GM03348 (cell line): ENCODE measurements around the gene PTTG1IP.

Experiments used
- DNase-seq: peaks from one replicate; pipeline ENCODE4 v3.0.0; 2012; ENCODE audit warnings: low spot score

Gene PTTG1IP

DNA sequence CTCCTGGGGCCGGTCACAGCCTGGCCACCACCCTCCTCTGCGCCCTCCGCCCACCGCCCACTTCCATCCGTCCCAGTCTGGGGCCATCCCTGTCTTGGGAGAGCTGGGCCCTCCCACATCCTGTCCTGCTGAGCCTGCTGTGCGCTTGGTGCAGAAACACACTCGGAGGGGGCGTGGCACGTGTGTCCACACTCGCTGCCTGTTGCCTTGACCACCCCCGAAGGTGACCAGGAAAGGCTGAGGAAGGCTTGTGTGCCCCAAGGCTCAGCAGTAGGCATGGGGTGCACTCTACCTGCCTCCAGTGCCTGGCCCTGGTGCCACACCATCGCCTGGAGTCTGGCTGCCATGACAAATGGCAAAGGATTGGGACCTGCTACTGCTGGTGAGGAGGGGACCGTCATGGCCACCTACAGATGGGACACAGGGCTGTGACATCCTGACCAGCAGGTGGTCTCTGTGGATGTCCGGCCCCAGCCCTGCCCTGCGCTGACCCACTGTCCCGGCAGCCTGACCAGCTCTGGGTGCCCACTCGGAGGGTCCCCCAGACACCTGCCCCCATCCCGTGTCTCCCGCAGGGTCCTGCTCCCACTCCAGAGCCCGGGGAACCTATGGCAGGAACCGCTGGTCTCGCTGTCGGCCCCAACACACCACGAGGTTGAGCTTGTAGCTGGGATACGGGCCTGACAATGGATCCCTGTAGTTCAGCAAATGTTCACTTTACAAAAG, 23.2 kb upstream of the PTTG1IP start:
- no peak for DNase-seq

GRCh38 chr21:44895859-44896258, 22.4 kb upstream of the PTTG1IP start:
- no peak for DNase-seq

GRCh38 chr21:44894687-44895302, 21.3 kb upstream of the PTTG1IP start:
- DNase-seq: no peak

DNA sequence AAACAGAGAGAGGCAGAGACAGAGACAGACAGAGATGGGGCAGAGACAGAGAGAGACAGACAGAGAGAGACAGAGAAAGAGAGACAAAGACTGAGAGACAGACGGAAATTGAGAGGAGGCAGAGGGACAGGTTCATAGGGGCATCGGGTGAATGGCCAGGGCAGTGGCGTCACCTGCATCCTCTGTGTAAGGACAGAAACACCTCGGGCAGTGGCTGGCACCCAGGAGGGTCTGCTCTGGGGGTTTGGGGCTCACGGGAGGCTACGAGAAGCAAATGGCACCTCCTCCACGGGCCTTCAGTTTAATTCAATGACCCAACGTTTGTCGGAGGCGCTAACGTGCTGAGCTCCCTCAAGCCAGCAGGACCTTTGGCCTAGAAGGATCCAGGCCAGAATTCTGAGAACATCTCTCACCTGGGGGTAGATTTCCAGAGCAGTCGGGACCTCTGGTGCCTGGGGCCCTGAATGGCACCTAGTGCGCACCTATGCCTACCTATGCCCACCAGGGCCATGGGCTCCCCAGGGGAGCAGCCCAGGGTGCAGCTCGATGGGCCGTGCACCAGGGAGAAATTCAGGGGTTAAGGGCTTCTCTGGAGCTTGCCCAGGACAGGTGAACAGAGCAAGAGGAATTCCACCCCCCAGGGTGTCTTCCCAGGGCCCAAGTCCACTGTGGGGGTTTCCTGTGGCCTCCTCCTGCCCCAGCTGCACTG, 20.6 kb upstream of the PTTG1IP start:
- no peak for DNase-seq

DNA sequence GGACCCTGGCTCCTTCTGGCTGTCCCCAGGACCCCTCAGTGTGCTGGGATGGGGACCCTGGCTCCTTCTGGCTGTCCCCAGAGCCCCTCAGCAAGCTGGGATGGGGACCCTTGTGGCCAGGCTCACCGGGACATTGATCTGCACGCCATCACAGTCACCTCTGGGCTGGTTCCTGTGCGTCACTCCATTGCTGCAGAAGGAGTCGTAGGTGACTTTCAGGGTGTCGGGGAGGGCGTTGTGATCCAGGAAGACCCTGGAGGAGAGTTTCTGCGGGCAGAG, 19.7 kb upstream of the PTTG1IP start:
- no peak for DNase-seq

GRCh38 chr21:44892536-44893277, 19.2 kb upstream of the PTTG1IP start:
- DNase-seq: peak; percentile 86

- no peak for DNase-seq
Measured at GRCh38 chr21:44892095-44892494, 18.6 kb upstream of the PTTG1IP start.

DNA sequence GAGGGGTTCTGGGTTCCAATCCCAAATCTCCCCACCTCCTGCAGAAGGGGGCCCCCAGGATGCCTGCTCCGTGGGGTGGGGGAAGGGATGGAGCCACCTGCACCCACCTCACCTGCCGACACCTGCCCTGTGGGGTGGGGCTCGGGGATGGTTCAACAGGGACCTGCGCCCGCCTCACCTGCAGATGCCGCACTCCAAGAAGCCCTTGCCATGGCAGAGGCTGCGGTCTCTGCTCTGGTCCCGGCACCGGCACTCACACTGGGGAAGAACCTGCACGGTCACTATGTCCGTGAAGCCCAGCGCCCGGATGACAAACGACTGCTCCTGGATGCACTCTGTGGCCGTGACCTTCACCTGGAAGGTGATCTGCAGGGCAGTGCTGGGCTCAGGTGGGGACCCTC, 18.1 kb upstream of the PTTG1IP start:
- no peak for DNase-seq

DNA sequence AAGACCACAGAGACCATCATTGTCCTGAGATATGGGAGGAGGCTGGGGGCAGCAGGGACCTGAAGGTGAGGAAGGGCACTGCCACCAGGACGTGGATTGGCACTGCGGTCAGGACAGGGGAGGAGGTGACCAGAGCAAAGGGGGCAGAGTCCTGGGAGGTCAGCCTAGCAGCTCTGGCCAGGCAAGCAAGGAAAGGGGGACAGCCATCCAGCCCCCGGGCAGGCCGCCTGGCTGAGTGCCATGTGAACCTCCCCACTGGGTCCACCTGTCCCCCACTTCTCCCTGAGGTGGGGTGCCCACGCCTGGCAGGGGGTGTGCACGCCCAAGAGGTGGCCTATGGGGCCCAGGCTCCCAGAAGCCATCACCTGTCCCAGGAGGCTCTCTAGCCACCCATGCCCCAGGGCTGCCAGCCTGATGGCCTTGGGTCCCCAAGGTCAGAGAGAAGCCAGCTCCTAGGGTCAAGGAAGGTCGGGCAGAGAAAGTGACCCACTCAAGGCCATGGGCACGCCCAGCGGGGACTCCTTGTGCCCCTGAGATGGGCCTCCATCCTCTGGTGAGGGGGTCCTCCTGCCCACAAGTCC, 17.6 kb upstream of the PTTG1IP start:
- no peak for DNase-seq

- DNase-seq: no peak
Measured at GRCh38 chr21:44890338-44890931, 16.9 kb upstream of the PTTG1IP start.

DNA sequence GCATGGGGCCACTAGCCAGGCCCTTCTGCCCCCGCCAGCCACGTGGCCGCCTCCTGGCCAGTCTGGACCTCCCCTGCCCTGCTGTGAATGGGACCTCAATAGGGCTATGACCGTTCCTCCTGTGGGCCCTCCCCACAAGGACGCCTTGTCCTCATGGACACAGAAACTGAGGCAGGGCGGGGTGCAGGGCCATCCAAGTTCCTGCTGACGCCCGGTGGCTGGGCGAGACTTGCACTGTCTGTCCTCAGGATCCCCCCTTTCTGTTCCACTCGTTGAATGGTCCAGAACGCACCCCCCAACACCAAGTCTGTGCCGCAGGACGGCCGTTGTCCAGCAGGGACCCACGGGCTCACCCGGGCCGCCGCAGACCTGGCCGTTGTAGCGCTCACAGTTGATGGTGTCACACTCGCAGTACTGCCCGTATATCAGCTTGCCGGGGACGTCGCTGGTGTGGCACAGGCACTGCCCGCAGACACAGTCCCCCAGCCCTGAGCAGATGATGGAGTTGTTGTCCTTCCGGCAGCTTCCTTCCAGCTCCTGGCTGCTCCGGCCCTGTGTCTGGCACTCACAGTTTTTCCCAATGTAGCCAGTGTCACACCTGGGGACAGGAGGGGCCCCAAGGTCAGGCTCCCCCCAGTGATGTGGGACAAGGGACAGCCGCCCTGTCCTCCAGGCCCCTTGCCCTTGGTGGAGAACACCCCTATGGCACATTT, 16.3 kb upstream of the PTTG1IP start:
- DNase-seq: no peak

- no peak for DNase-seq
Measured at GRCh38 chr21:44888581-44889550, 15.4 kb upstream of the PTTG1IP start.

GRCh38 chr21:44887807-44888580, 14.5 kb upstream of the PTTG1IP start:
- DNase-seq: no peak

- DNase-seq: no peak
Measured at GRCh38 chr21:44887126-44887806, 13.8 kb upstream of the PTTG1IP start.

DNA sequence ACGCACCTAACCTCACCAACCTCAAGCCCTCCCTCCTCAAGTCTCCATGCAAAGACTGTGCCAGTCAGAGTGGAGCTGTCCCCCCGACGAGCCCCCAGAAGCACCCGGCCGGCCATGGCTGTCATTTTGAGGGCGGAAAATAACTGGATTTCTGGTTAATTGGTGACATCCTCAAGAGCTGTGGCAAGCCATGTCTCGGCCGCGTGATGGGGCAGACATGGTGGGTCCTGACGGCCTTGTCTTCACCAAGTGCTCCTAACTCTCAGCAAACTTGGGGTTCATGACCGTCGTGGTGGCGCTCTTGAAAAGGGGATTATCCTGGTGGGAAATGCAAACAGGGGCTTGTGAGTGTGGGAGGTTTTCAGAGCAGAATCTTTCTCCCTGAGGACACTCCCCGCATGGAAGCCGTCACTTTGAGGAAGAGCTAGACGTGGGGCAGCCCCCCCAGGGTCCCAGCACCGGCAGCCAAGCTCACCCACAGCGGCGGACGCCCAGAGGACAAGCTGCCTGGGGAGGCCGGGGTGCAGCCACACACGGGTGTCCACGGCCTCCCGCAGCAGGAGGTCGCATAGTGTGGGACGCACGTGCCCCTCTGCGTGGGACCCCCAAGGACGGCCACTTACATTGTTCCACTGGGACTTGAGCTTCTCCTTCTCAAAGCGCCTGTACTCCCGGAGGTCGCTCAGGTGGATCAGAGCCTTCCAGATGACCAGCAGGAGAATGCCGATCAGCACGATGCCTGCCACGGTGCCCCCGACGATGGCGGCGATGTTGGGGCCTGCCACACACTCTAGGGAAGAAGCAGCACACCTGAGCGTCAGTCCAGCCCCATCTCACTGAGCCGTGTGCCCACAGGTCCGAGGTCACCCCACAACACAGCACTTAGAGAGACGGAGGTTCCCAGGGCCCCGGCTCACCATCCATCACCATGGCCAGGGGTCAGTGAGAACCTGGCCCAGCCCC, 12.9 kb upstream of the PTTG1IP start:
- DNase-seq: no peak

DNA sequence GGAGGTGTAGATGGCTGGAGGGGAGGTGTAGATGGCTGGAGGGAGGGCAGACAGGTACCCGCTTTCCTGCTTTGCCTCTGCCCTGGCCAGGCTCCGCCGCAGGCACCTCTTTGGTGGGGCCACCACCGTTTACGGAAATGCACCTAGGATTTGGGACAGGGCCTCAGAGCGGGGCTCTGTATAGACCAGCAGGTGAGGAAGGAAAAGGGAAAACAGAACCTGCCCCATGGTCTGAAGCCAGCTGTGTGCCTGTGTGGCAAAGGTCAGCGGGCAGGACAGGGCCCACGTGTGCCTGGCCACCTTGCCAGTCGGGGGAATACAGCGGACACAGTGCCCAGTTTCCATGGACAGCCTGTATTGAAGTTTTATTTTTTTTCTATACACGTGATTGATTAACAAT, 12.1 kb upstream of the PTTG1IP start:
- no peak for DNase-seq

- DNase-seq: no peak
Measured at GRCh38 chr21:44884097-44884496, 10.6 kb upstream of the PTTG1IP start.

DNA sequence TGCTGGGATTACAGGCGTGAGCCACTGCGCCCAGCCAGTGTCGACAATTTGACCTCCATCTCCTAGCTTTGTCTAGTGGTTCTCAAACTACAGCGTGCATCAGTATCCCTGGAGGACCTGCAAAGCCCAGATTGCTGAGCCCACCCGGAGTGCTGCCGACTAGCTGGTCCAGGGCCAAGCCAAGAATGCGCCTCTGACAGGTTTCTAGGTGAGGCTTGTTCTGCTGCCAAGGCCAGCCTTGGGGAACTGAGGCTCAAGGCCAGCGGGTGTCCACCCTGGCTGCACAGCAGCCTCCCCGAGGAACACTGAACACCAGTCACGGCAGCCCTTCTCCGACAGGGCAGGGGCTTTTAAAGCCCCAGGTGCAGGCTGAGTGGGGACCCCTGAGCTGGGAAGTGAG, 9.8 kb upstream of the PTTG1IP start:
- no peak for DNase-seq
